Pancreas (tissue), 10 donors: ENCODE data around the gene FAIM2. TPM values are rescaled to one million over a fixed set of nuclear protein-coding genes. Genes with fewer than 3 reads are reported as not detected.

ENCODE experiments used
- ATAC-seq, 4 donors: fragments of 200-7000 bp; cut with Tn5 transposase; one replicate each; pipeline versions ENCODE4 v1.8.0 to v1.9.1; 2020; ENCODE audit warnings: mild to moderate bottlenecking in 4 of 4, moderate library complexity in 4 of 4
- DNase-seq, 6 donors: peaks; one replicate each; pipeline ENCODE4 v3.0.0-alpha.2; 2020
- FAIRE-seq: peaks from 2 replicates; lab custom pipeline; 2012; peaks lifted over from hg19 to GRCh38; lab: Jason Lieb, UNC
- H3K27ac ChIP-seq, 4 donors: fragments of 200-600 bp; sonication (generic); 1 replicate in 3 of 4; 2 replicates in 1 of 4; pipeline versions ENCODE4 v1.5.0 to v1.8.0; 2020
- H3K27me3 ChIP-seq, 4 donors: fragments of 200-600 bp; one replicate each; pipeline ENCODE4 v1.8.0; 2021
- H3K36me3 ChIP-seq, 3 donors: fragments of 200-600 bp; sonication (generic) in 1 of 3; one replicate each; pipeline versions ENCODE4 v1.5.0 to v1.8.0; 2020 to 2021
- H3K4me1 ChIP-seq, 3 donors: fragments of 200-600 bp; one replicate each; pipeline ENCODE4 v1.8.0; 2021
- H3K4me3 ChIP-seq, 4 donors: fragments of 200-600 bp; sonication (generic) in 2 of 4; one replicate each; pipeline versions ENCODE4 v1.5.0 to v1.8.0; 2020 to 2021
- H3K9me3 ChIP-seq, 4 donors: fragments of 200-600 bp; one replicate each; pipeline ENCODE4 v1.8.0; 2021
- WGBS, 2 donors: extraction: QIAGEN DNeasy Blood & Tissue Kit; methylation state at CpG; one replicate each; pipeline ENCODE4 v1.1.7; 2013; 5-methylcytosine and 5-hydroxymethylcytosine counted together
- intact Hi-C, 3 donors: fragments of 100-400 bp; cut with DNase I; formaldehyde crosslinking; loops; one replicate each; pipeline versions ENCODE4 v1.11.1 to v1.14.2; 2022
- polyA plus RNA-seq, 2 donors: library from polyadenylated mRNA; stranded (reverse); fragments of 200-250 nt; gene quantifications; one replicate each; pipeline ENCODE4 v1.2.3, GENCODE V29; 2013
- total RNA-seq, 6 donors: library from RNA; stranded (reverse); fragmentation: NEBNext Ultra II Directional in 4 of 6; extraction: Animal tissue kit (Norgen Biotek cat#: 25700) in 4 of 6; gene quantifications; one replicate each; pipeline versions ENCODE4 v1.2.1 to v1.2.4, GENCODE V29; 2021 to 2023
- TF ChIP-seq, protein P1 (sequence below), 4 donors: fragments of 200-600 bp; sonication (generic) in 3 of 4; IDR thresholded peaks; one replicate each; pipeline versions ENCODE4 v1.5.0 to v1.8.0; 2021; ENCODE audit warnings: antibody characterized with exemption in 4 of 4
- donor health status: healthy with polysubstance abuse.
- donor health status: DM: no; HTN: no; CAD: no; lungs with moderate emphysema.
- donor health status: DM: no; HTN: no; CAD: no.
- donor health status: control.
- donor health status: control.
- donor health status: Bipolar disorder and iron deficiency.
- donor health status: DM: yes; HTN: yes; CAD: no.
- donor health status: DM: no; HTN: no; CAD: no.
- donor health status: DM: no; HTN: no; CAD: no.
- donor health status: DM: yes; HTN: yes; CAD: no.

Gene FAIM2
- total and polyA plus RNA-seq, 8 donors: 0.14 to 2.1 (median 0.56) TPM

GRCh38 chr12:49821373-49822287 is 82.1 kb downstream of the FAIM2 start:
- no peak overlapping the region for H3K27ac ChIP-seq
- TF ChIP-seq, protein P1, sequence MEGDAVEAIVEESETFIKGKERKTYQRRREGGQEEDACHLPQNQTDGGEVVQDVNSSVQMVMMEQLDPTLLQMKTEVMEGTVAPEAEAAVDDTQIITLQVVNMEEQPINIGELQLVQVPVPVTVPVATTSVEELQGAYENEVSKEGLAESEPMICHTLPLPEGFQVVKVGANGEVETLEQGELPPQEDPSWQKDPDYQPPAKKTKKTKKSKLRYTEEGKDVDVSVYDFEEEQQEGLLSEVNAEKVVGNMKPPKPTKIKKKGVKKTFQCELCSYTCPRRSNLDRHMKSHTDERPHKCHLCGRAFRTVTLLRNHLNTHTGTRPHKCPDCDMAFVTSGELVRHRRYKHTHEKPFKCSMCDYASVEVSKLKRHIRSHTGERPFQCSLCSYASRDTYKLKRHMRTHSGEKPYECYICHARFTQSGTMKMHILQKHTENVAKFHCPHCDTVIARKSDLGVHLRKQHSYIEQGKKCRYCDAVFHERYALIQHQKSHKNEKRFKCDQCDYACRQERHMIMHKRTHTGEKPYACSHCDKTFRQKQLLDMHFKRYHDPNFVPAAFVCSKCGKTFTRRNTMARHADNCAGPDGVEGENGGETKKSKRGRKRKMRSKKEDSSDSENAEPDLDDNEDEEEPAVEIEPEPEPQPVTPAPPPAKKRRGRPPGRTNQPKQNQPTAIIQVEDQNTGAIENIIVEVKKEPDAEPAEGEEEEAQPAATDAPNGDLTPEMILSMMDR (IDR thresholded peaks at IDR 0.05): no peak

GRCh38 chr12:49819786-49820185 is 83.9 kb downstream of the FAIM2 start:
- FAIRE-seq: no peak

More at GRCh38 chr12:49821373-49822287, 82.1 kb downstream of the FAIM2 start:
- ATAC-seq (no peak), DNase-seq (no peak), FAIRE-seq (no peak)
- no peaks in the 10 kb centered on the region for H3K9me3 ChIP-seq
- intact Hi-C loops: no loop called here
- WGBS, 2 donors: 84 to 85% methylated on average over 10 of the region's 10 CpGs
- no peaks in the 10 kb centered on the region for H3K27me3 ChIP-seq
- no peak overlapping the region for H3K4me3 ChIP-seq
- no peaks in the 10 kb centered on the region for H3K4me1 ChIP-seq
- no peaks in the 10 kb centered on the region for H3K36me3 ChIP-seq

DNA sequence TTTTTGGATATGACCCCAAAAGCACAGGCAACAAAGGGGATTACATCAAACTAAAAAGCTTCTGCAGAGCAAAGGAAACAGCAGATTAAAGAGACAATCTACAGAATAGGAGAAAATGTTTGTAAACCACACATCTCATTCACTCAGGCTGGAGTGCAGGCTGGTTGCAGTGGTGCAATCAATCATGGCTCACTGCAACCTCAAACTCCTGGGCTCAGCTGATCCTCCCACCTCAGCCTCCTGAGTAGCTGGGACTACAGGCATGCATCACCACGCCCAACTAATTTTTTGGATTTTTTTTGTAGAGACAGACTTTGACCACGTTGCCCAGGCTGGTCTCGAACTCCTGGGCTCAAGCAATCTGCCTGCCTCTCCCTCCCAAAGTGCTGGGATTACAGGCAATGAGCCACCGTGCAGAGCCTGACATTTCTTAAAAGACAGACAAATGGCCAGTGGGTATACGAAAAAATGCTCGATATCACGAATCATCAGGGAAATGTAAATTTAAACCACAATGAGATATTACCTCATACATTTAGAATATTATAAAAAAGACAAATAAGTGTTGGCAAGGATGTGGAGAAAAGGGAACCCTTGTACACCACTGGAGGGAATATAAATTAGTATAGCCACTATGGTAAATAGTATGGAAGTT is 85.3 kb downstream of the FAIM2 start:
- DNase-seq (no peak), FAIRE-seq (no peak), ATAC-seq (no peak)
- WGBS, 2 donors: 86 to 88% methylated on average over 7 of the region's 7 CpGs
- Histone ChIP-seq H3K27me3 (no peaks in the 10 kb centered on the region), H3K27ac (no peak overlapping the region), H3K36me3 (no peaks in the 10 kb centered on the region), H3K4me1 (no peaks in the 10 kb centered on the region), H3K4me3 (no peak overlapping the region), H3K9me3 (no peaks in the 10 kb centered on the region)
- intact Hi-C loops: no loop called here
- TF ChIP-seq, protein P1 (IDR thresholded peaks at IDR 0.05): no peak

More at GRCh38 chr12:49819786-49820185, 83.9 kb downstream of the FAIM2 start:
- TF ChIP-seq, protein P1 (IDR thresholded peaks at IDR 0.05): no peak
- no peaks in the 10 kb centered on the region for H3K4me1 ChIP-seq
- H3K36me3 ChIP-seq: no peaks in the 10 kb centered on the region
- H3K27ac ChIP-seq: no peak overlapping the region
- no peak for ATAC-seq
- WGBS, 2 donors: 49 to 53% methylated on average over 2 of the region's 2 CpGs
- no peaks in the 10 kb centered on the region for H3K27me3 ChIP-seq
- H3K4me3 ChIP-seq: no peak overlapping the region
- H3K9me3 ChIP-seq: no peaks in the 10 kb centered on the region
- intact Hi-C loops: no loop called here
- no peak for DNase-seq

Other genes starting within 250 kb of the FAIM2 start
- 10 to 100 TPM in 1 of 6 donors, 1 to 10 TPM in 5; 1.8 to 13.5 (median 2.7) TPM for gene FMNL3, start 196.5 kb downstream of the FAIM2 start, total RNA-seq
- gene FMNL3, start 196.5 kb downstream of the FAIM2 start, polyA plus RNA-seq: 1 to 10 TPM; 2.9 to 3.1 TPM
- gene TMBIM6, start 162.3 kb downstream of the FAIM2 start, total RNA-seq: 100 to 1,000 TPM; 223 to 367 (median 300) TPM
- 100 to 1,000 TPM in 1 of 2 donors, 10 to 100 TPM in 1; 71.1 to 197 TPM for gene TMBIM6, start 162.3 kb downstream of the FAIM2 start, polyA plus RNA-seq
- gene NCKAP5L, start 75.5 kb downstream of the FAIM2 start, total RNA-seq: 10 to 100 TPM in 1 of 6 donors, 1 to 10 TPM in 5; 4.1 to 14.1 (median 6.1) TPM
- 10 to 100 TPM in 1 of 2 donors, 1 to 10 TPM in 1; 9.8 to 18.3 TPM for gene NCKAP5L, start 75.5 kb downstream of the FAIM2 start, polyA plus RNA-seq
- 1 to 10 TPM; 2.1 to 4.8 (median 3.8) TPM for gene BCDIN3D, start 60.8 kb downstream of the FAIM2 start, total RNA-seq
- gene BCDIN3D, start 60.8 kb downstream of the FAIM2 start, polyA plus RNA-seq: 1 to 10 TPM; 2.0 to 2.5 TPM
- under 1 TPM in 2 of 6 donors, not detected in 4; 0.06 to 0.12 TPM for gene AQP2, start 46.8 kb upstream of the FAIM2 start, total RNA-seq
- under 1 TPM in 1 of 2 donors, not detected in 1; 0.31 TPM for gene AQP2, start 46.8 kb upstream of the FAIM2 start, polyA plus RNA-seq
- 1 to 10 TPM in 2 of 6 donors, under 1 TPM in 4; 0.41 to 2.6 (median 0.91) TPM for gene AQP5, start 58.0 kb upstream of the FAIM2 start, total RNA-seq
- 1 to 10 TPM; 2.5 to 2.8 TPM for gene AQP5, start 58.0 kb upstream of the FAIM2 start, polyA plus RNA-seq
- gene AQP6, start 69.0 kb upstream of the FAIM2 start, total RNA-seq: under 1 TPM in 2 of 6 donors, not detected in 4; 0.06 to 0.09 TPM
- under 1 TPM; 0.19 to 0.31 TPM for gene AQP6, start 69.0 kb upstream of the FAIM2 start, polyA plus RNA-seq
- 1 to 10 TPM; 1.1 to 6.3 (median 2.8) TPM for gene RACGAP1, start 121.6 kb upstream of the FAIM2 start, total RNA-seq
- gene RACGAP1, start 121.6 kb upstream of the FAIM2 start, polyA plus RNA-seq: 1 to 10 TPM in 1 of 2 donors, under 1 TPM in 1; 0.72 to 1.9 TPM
- 1 to 10 TPM in 1 of 6 donors, under 1 TPM in 5; 0.14 to 1.0 (median 0.55) TPM for gene ASIC1, start 153.7 kb upstream of the FAIM2 start, total RNA-seq
- 1 to 10 TPM in 1 of 2 donors, under 1 TPM in 1; 0.38 to 1.0 TPM for gene ASIC1, start 153.7 kb upstream of the FAIM2 start, polyA plus RNA-seq
- 10 to 100 TPM; 13.7 to 22.8 (median 15.4) TPM for gene SMARCD1, start 181.4 kb upstream of the FAIM2 start, total RNA-seq
- 10 to 100 TPM; 12.5 to 22.6 TPM for gene SMARCD1, start 181.4 kb upstream of the FAIM2 start, polyA plus RNA-seq
- 10 to 100 TPM in 1 of 6 donors, 1 to 10 TPM in 1, under 1 TPM in 4; 0.75 to 14.2 (median 0.90) TPM for gene GPD1, start 200.1 kb upstream of the FAIM2 start, total RNA-seq
- 10 to 100 TPM in 1 of 2 donors, 1 to 10 TPM in 1; 8.4 to 11.3 TPM for gene GPD1, start 200.1 kb upstream of the FAIM2 start, polyA plus RNA-seq
- 10 to 100 TPM; 16.8 to 29.3 (median 20.9) TPM for gene COX14, start 208.3 kb upstream of the FAIM2 start, total RNA-seq
- 10 to 100 TPM; 36.5 to 62.0 TPM for gene COX14, start 208.3 kb upstream of the FAIM2 start, polyA plus RNA-seq